ENCODE data around the gene MGAT1.

The MGAT1 gene

GRCh38 chr5:180801596-180802324 lies 846 bp downstream of the MGAT1 start:
- H3K4me1 ChIP-seq (ENCODE audit: insufficient read depth, poor library complexity, severe bottlenecking), result peaks cover 59% of the 10 kb centered on the region

GRCh38 chr5:180799902-180800801 lies 2.5 kb downstream of the MGAT1 start:
- ATAC-seq (ENCODE audit: low read depth), result peak; percentile 68
- DNase-seq (ENCODE audit: low spot score), result peak; percentile 84
- Histone ChIP-seq H3K4me3 (ENCODE audit: severe bottlenecking) (no peak overlapping the region), H3K27me3 (ENCODE audit: insufficient read depth, poor library complexity, severe bottlenecking) (no peaks in the 10 kb centered on the region), H3K27ac (ENCODE audit: poor library complexity, severe bottlenecking) (peak overlapping the region; percentile 90), H3K9me3 (ENCODE audit: severe bottlenecking) (no peaks in the 10 kb centered on the region), H3K36me3 (ENCODE audit: low read depth) (peaks cover 59% of the 10 kb centered on the region), H3K4me1 (ENCODE audit: insufficient read depth, poor library complexity, severe bottlenecking) (peaks cover 59% of the 10 kb centered on the region)
- peak; percentile 43 for TF ChIP-seq CTCF (IDR thresholded peaks at IDR 0.05; ENCODE audit: poor library complexity, severe bottlenecking)

More at GRCh38 chr5:180801596-180802324, 846 bp downstream of the MGAT1 start:
- ATAC-seq (ENCODE audit: low read depth) (peak; percentile 1; the same call in 2 of the 3 replicates), DNase-seq (ENCODE audit: low spot score) (peak; percentile 19)
- Histone ChIP-seq H3K4me3 (ENCODE audit: severe bottlenecking) (peak overlapping the region; percentile 98), H3K36me3 (ENCODE audit: low read depth) (peaks cover 45% of the 10 kb centered on the region), H3K9me3 (ENCODE audit: severe bottlenecking) (no peaks in the 10 kb centered on the region), H3K27me3 (ENCODE audit: insufficient read depth, poor library complexity, severe bottlenecking) (no peaks in the 10 kb centered on the region), H3K27ac (ENCODE audit: poor library complexity, severe bottlenecking) (peak overlapping the region; percentile 90)
- no peak for TF ChIP-seq CTCF (IDR thresholded peaks at IDR 0.05; ENCODE audit: poor library complexity, severe bottlenecking)

- peak; percentile 21 for TF ChIP-seq CTCF (IDR thresholded peaks at IDR 0.05; ENCODE audit: poor library complexity, severe bottlenecking)
- no peaks in the 10 kb centered on the region for H3K27me3 ChIP-seq (ENCODE audit: insufficient read depth, poor library complexity, severe bottlenecking)
- H3K4me1 ChIP-seq (ENCODE audit: insufficient read depth, poor library complexity, severe bottlenecking), result peaks cover 52% of the 10 kb centered on the region
- peak overlapping the region; percentile 90 for H3K27ac ChIP-seq (ENCODE audit: poor library complexity, severe bottlenecking)
- no peak overlapping the region for H3K4me3 ChIP-seq (ENCODE audit: severe bottlenecking)
- no peaks in the 10 kb centered on the region for H3K9me3 ChIP-seq (ENCODE audit: severe bottlenecking)
- DNase-seq (ENCODE audit: low spot score), result peak; percentile 45
- peaks cover 63% of the 10 kb centered on the region for H3K36me3 ChIP-seq (ENCODE audit: low read depth)
- ATAC-seq (ENCODE audit: low read depth), result no peak
These were observed 3.4 kb downstream of the MGAT1 start for GRCh38 chr5:180799194-180799593.

GRCh38 chr5:180798193-180798592 lies 4.4 kb downstream of the MGAT1 start:
- H3K36me3 ChIP-seq (ENCODE audit: low read depth), result peaks cover 71% of the 10 kb centered on the region
- ATAC-seq (ENCODE audit: low read depth) (no peak), DNase-seq (ENCODE audit: low spot score) (peak; percentile 32)
- H3K9me3 ChIP-seq (ENCODE audit: severe bottlenecking), result no peaks in the 10 kb centered on the region
- no peaks in the 10 kb centered on the region for H3K27me3 ChIP-seq (ENCODE audit: insufficient read depth, poor library complexity, severe bottlenecking)
- peaks cover 42% of the 10 kb centered on the region for H3K4me1 ChIP-seq (ENCODE audit: insufficient read depth, poor library complexity, severe bottlenecking)
- no peak overlapping the region for H3K27ac ChIP-seq (ENCODE audit: poor library complexity, severe bottlenecking)
- no peak overlapping the region for H3K4me3 ChIP-seq (ENCODE audit: severe bottlenecking)
- TF ChIP-seq CTCF (IDR thresholded peaks at IDR 0.05; ENCODE audit: poor library complexity, severe bottlenecking), result no peak
